ENCODE measurements around the gene MESP2.

The MESP2 gene

DNA sequence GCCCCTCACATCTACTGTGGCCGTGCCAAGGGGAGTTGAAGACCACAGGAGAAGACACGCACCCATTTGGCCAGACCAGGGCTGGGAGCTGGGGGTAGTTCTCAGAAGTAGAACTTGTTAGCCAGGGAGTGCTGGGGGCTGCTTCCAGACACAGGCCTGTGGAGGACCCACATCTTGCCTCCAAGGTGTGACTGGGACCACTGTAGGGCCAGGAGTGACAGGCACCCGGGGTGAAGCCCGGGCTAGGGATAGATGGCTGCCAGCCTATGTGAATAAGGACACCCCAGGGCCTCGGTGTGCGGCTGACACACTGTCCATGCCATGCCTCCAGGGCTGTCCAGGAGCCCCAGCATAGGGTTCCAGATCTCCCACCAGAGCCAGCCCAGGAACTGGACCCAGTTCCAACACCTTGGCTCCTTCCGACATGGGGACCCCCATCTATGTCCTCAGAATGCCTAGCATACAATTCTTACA is 36.8 kb downstream of the MESP2 start:
- Histone ChIP-seq H3K4me2 (ENCODE audit: insufficient read depth, low read length, poor library complexity, severe bottlenecking) (no peak overlapping the region), H3K23ac (ENCODE audit: low read depth, low read length, poor library complexity) (no peak overlapping the region), H2BK15ac (ENCODE audit: low read length) (peak overlapping the region; percentile 96), H3K4ac (ENCODE audit: low read length) (no peak overlapping the region), H2AFZ (ENCODE audit: low read length) (no peak overlapping the region), H3K9ac (ENCODE audit: low read depth, low read length, poor library complexity) (no peak overlapping the region), H3K27me3 (ENCODE audit: control insufficient read depth in 3 of 3, insufficient read depth in 3 of 3, low read depth in 1 of 3, low read length in 3 of 3) (peaks cover 6 to 62% (median 26%) of the 10 kb centered on the region in 3 experiments), H3K36me3 (replicated peaks in 1 of 2; ENCODE audit: control insufficient read depth in 2 of 2, insufficient read depth in 2 of 2, low read length in 2 of 2) (no peaks in the 10 kb centered on the region), H3K79me1 (ENCODE audit: low read depth, low read length) (no peaks in the 10 kb centered on the region), H3K4me1 (ENCODE audit: control insufficient read depth in 2 of 2, insufficient read depth in 1 of 2, low read depth in 1 of 2, low read length in 2 of 2) (peaks cover 0 to 12% of the 10 kb centered on the region in 2 donors), H3K4me3 (ENCODE audit: low read length in 2 of 2) (no peak overlapping the region), H2AK5ac (ENCODE audit: low read depth, low read length) (peak overlapping the region; percentile 92), H4K91ac (ENCODE audit: low read depth, low read length, poor library complexity) (no peak overlapping the region), H3K9me3 (replicated peaks in 1 of 2; ENCODE audit: control insufficient read depth in 2 of 2, insufficient read depth in 1 of 2, low read depth in 1 of 2, low read length in 2 of 2) (peaks cover 5 to 12% of the 10 kb centered on the region in 2 donors), H2BK12ac (ENCODE audit: low read length) (no peak overlapping the region), H3K27ac (replicated peaks; ENCODE audit: low read length) (no peak overlapping the region), H2BK120ac (ENCODE audit: low read depth, low read length) (peak overlapping the region; percentile 82), H2BK5ac (ENCODE audit: low read length) (no peak overlapping the region), H4K8ac (ENCODE audit: low read depth, low read length) (no peak overlapping the region), H3K18ac (ENCODE audit: low read length) (peak overlapping the region; percentile 76), H3K14ac (ENCODE audit: low read length) (peak overlapping the region; percentile 25)
- WGBS, 2 donors (ENCODE audit: extremely low coverage in 2 of 2, insufficient read length in 2 of 2, insufficient replicate concordance in 1 of 2) = no CpG with 5 or more reads among the region's 7 CpGs
- no peak for DNase-seq (ENCODE audit: low spot score)

- no peak overlapping the region for H3K4me3 ChIP-seq (ENCODE audit: low read length in 2 of 2)
- H2BK15ac ChIP-seq (ENCODE audit: low read length) = peak overlapping the region; percentile 96
- peak overlapping the region; percentile 78 for H3K18ac ChIP-seq (ENCODE audit: low read length)
- peaks cover 6 to 67% (median 26%) of the 10 kb centered on the region in 3 experiments for H3K27me3 ChIP-seq (ENCODE audit: control insufficient read depth in 3 of 3, insufficient read depth in 3 of 3, low read depth in 1 of 3, low read length in 3 of 3)
- H2AFZ ChIP-seq (ENCODE audit: low read length) = no peak overlapping the region
- no peak overlapping the region for H4K91ac ChIP-seq (ENCODE audit: low read depth, low read length, poor library complexity)
- peaks cover 5 to 12% of the 10 kb centered on the region in 2 donors for H3K9me3 ChIP-seq (replicated peaks in 1 of 2; ENCODE audit: control insufficient read depth in 2 of 2, insufficient read depth in 1 of 2, low read depth in 1 of 2, low read length in 2 of 2)
- H2BK5ac ChIP-seq (ENCODE audit: low read length) = no peak overlapping the region
- peaks cover 0 to 11% of the 10 kb centered on the region in 2 donors for H3K4me1 ChIP-seq (ENCODE audit: control insufficient read depth in 2 of 2, insufficient read depth in 1 of 2, low read depth in 1 of 2, low read length in 2 of 2)
- peak overlapping the region; percentile 25 for H3K14ac ChIP-seq (ENCODE audit: low read length)
- WGBS, 2 donors (ENCODE audit: extremely low coverage in 2 of 2, insufficient read length in 2 of 2, insufficient replicate concordance in 1 of 2) = no CpG with 5 or more reads among the region's 13 CpGs
- H3K4me2 ChIP-seq (ENCODE audit: insufficient read depth, low read length, poor library complexity, severe bottlenecking) = peak overlapping the region; percentile 48
- H2AK5ac ChIP-seq (ENCODE audit: low read depth, low read length) = peak overlapping the region; percentile 92
- peak overlapping the region; percentile 82 for H2BK120ac ChIP-seq (ENCODE audit: low read depth, low read length)
- no peak overlapping the region for H2BK12ac ChIP-seq (ENCODE audit: low read length)
- H3K23ac ChIP-seq (ENCODE audit: low read depth, low read length, poor library complexity) = peak overlapping the region; percentile 31
- no peak overlapping the region for H4K8ac ChIP-seq (ENCODE audit: low read depth, low read length)
- no peaks in the 10 kb centered on the region for H3K36me3 ChIP-seq (replicated peaks in 1 of 2; ENCODE audit: control insufficient read depth in 2 of 2, insufficient read depth in 2 of 2, low read length in 2 of 2)
- no peaks in the 10 kb centered on the region for H3K79me1 ChIP-seq (ENCODE audit: low read depth, low read length)
- DNase-seq (ENCODE audit: low spot score) = no peak
- no peak overlapping the region for H3K27ac ChIP-seq (replicated peaks; ENCODE audit: low read length)
- H3K4ac ChIP-seq (ENCODE audit: low read length) = no peak overlapping the region
- H3K9ac ChIP-seq (ENCODE audit: low read depth, low read length, poor library complexity) = peak overlapping the region; percentile 72
These were observed 37.4 kb downstream of the MESP2 start for GRCh38 chr15:89813381-89814111.

DNA sequence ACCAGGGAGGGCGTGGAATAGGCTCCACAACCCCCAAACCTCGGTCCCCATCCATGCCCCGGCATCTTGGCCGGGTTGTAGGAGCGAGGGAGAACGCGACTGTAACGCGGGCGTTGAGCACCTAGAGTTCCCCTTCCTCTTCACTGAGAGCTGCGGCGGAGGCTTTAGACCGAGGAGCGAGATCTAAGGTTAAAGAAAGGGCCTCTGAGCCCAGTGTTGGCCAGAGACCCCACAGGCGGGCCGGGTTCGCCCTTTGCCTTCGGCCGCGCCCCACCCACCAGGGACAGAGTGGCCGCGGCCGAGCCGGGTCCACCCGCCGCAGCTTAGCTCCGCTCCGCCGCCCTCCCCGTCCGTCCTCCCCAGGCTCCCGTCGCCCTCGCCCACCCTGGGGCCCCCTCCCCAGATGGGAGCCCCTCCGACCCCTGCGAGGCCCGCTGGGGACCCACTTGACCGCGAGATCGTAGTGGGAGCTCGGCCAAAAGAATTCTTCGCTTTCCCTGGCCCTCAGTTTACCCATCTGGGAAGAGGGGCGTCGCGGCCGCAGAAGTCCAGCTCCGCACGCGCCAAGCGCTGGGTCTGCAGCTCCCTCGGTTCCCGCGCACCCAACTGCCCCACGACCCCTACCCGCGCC is 38.1 kb downstream of the MESP2 start:
- Histone ChIP-seq H2BK15ac (ENCODE audit: low read length) (peak overlapping the region; percentile 52), H3K4me1 (ENCODE audit: control insufficient read depth in 2 of 2, insufficient read depth in 1 of 2, low read depth in 1 of 2, low read length in 2 of 2) (peaks cover 0 to 5% of the 10 kb centered on the region in 2 donors), H3K14ac (ENCODE audit: low read length) (no peak overlapping the region), H3K23ac (ENCODE audit: low read depth, low read length, poor library complexity) (peak overlapping the region; percentile 31), H2BK120ac (ENCODE audit: low read depth, low read length) (no peak overlapping the region), H3K79me1 (ENCODE audit: low read depth, low read length) (no peaks in the 10 kb centered on the region), H3K18ac (ENCODE audit: low read length) (peak overlapping the region; percentile 88), H2BK12ac (ENCODE audit: low read length) (no peak overlapping the region), H3K9me3 (replicated peaks in 1 of 2; ENCODE audit: control insufficient read depth in 2 of 2, insufficient read depth in 1 of 2, low read depth in 1 of 2, low read length in 2 of 2) (peaks cover 5 to 12% of the 10 kb centered on the region in 2 donors), H3K27me3 (ENCODE audit: control insufficient read depth in 3 of 3, insufficient read depth in 3 of 3, low read depth in 1 of 3, low read length in 3 of 3) (peaks cover 6 to 67% (median 26%) of the 10 kb centered on the region in 3 experiments), H3K4me2 (ENCODE audit: insufficient read depth, low read length, poor library complexity, severe bottlenecking) (peak overlapping the region; percentile 48), H4K91ac (ENCODE audit: low read depth, low read length, poor library complexity) (no peak overlapping the region), H2BK5ac (ENCODE audit: low read length) (no peak overlapping the region), H3K4me3 (ENCODE audit: low read length in 2 of 2) (peak overlapping the region in 1 of 2 donors; percentile 19), H3K27ac (replicated peaks; ENCODE audit: low read length) (no peak overlapping the region), H2AK5ac (ENCODE audit: low read depth, low read length) (peak overlapping the region; percentile 92), H2AFZ (ENCODE audit: low read length) (peak overlapping the region; percentile 21), H3K4ac (ENCODE audit: low read length) (no peak overlapping the region), H4K8ac (ENCODE audit: low read depth, low read length) (no peak overlapping the region), H3K9ac (ENCODE audit: low read depth, low read length, poor library complexity) (no peak overlapping the region), H3K36me3 (replicated peaks in 1 of 2; ENCODE audit: control insufficient read depth in 2 of 2, insufficient read depth in 2 of 2, low read length in 2 of 2) (no peaks in the 10 kb centered on the region)
- DNase-seq (ENCODE audit: low spot score) = no peak
- no CpG with 5 or more reads among the region's 56 CpGs for WGBS, 2 donors (ENCODE audit: extremely low coverage in 2 of 2, insufficient read length in 2 of 2, insufficient replicate concordance in 1 of 2)

GRCh38 chr15:89815769-89816168 is 39.6 kb downstream of the MESP2 start:
- H2BK120ac ChIP-seq (ENCODE audit: low read depth, low read length) = no peak overlapping the region
- H3K36me3 ChIP-seq (replicated peaks in 1 of 2; ENCODE audit: control insufficient read depth in 2 of 2, insufficient read depth in 2 of 2, low read length in 2 of 2) = no peaks in the 10 kb centered on the region
- no peak overlapping the region for H3K9ac ChIP-seq (ENCODE audit: low read depth, low read length, poor library complexity)
- H3K27ac ChIP-seq (replicated peaks; ENCODE audit: low read length) = no peak overlapping the region
- no peak overlapping the region for H3K23ac ChIP-seq (ENCODE audit: low read depth, low read length, poor library complexity)
- H4K8ac ChIP-seq (ENCODE audit: low read depth, low read length) = no peak overlapping the region
- no peak overlapping the region for H3K18ac ChIP-seq (ENCODE audit: low read length)
- no peak overlapping the region for H3K4me2 ChIP-seq (ENCODE audit: insufficient read depth, low read length, poor library complexity, severe bottlenecking)
- no peak overlapping the region for H2BK5ac ChIP-seq (ENCODE audit: low read length)
- H3K9me3 ChIP-seq (replicated peaks in 1 of 2; ENCODE audit: control insufficient read depth in 2 of 2, insufficient read depth in 1 of 2, low read depth in 1 of 2, low read length in 2 of 2) = peaks cover 5 to 12% of the 10 kb centered on the region in 2 donors
- no peak overlapping the region for H2AK5ac ChIP-seq (ENCODE audit: low read depth, low read length)
- H3K14ac ChIP-seq (ENCODE audit: low read length) = no peak overlapping the region
- no peak overlapping the region for H3K4me3 ChIP-seq (ENCODE audit: low read length in 2 of 2)
- no peak overlapping the region for H2BK12ac ChIP-seq (ENCODE audit: low read length)
- H2AFZ ChIP-seq (ENCODE audit: low read length) = no peak overlapping the region
- no peak overlapping the region for H3K4ac ChIP-seq (ENCODE audit: low read length)
- H3K79me1 ChIP-seq (ENCODE audit: low read depth, low read length) = no peaks in the 10 kb centered on the region
- DNase-seq (ENCODE audit: low spot score) = no peak
- WGBS, 2 donors (ENCODE audit: extremely low coverage in 2 of 2, insufficient read length in 2 of 2, insufficient replicate concordance in 1 of 2) = no CpG with 5 or more reads among the region's 3 CpGs
- no peaks in the 10 kb centered on the region for H3K4me1 ChIP-seq (ENCODE audit: control insufficient read depth in 2 of 2, insufficient read depth in 1 of 2, low read depth in 1 of 2, low read length in 2 of 2)
- no peak overlapping the region for H4K91ac ChIP-seq (ENCODE audit: low read depth, low read length, poor library complexity)
- H2BK15ac ChIP-seq (ENCODE audit: low read length) = no peak overlapping the region
- peaks cover 6 to 61% (median 26%) of the 10 kb centered on the region in 3 experiments for H3K27me3 ChIP-seq (ENCODE audit: control insufficient read depth in 3 of 3, insufficient read depth in 3 of 3, low read depth in 1 of 3, low read length in 3 of 3)

Measured in neuronal stem cell (in vitro differentiated cells).